HG02571 (cell line): ENCODE results near the gene KIAA0753.

Experiments
- ATAC-seq: cut with Tn5 transposase; IDR thresholded peaks from one replicate; pipeline ENCODE4 v1.9.1; 2021; ENCODE audit warnings: mild to moderate bottlenecking, moderate library complexity; ENCODE audit not compliant: unreplicated experiment

Gene KIAA0753

DNA sequence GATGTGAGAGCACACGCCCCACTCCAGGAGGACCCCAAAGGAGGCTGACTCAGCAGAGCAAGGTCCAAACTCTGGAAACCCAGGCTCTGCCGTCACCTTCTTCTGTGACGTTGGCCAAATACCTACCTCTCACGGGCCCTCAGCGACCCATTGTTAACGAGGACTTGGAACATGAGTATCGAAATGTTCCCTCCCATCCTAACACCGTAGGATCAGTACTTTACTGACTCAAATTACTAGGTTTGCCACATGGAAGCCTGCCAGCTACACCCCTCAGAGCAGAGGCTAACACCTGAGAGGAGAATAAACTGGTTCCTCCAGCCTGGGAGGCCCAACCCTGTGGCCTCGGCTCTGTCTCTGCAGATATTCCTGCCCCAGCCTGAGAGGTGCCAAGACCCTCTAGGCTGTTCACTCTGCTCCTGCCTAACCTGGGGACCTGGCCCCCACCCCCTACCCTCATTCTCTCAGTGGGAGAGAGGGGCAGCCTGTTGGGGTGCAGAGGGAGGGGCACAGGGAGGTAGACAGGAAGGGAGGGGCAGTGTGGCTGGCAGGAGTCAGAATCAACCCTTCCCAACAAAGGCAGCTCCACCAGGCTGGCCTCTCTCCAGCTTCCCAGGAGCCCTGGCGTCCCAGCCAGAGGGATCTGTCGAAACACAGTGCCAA lies 88.5 kb downstream of the KIAA0753 start:
- no peak for ATAC-seq

DNA sequence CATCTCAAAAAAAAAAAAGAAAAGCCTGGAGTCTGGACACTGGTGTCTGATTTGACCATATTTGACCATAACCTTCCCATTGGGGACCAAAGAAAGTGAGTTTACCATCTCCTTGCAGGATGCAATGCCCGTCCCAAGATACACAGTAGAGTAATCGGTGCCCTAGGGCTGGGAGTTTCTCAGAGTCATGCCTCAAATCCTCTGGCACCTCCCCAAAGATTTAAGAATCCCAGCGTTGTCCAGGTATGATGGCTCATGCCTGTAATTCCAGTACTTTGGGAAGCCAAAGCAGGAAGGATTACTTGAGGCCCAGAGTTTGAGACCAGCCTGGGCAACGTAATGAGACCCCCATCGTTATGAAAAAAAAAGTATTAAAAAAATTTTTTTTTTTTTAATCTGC lies 89.2 kb downstream of the KIAA0753 start:
- ATAC-seq = no peak

DNA sequence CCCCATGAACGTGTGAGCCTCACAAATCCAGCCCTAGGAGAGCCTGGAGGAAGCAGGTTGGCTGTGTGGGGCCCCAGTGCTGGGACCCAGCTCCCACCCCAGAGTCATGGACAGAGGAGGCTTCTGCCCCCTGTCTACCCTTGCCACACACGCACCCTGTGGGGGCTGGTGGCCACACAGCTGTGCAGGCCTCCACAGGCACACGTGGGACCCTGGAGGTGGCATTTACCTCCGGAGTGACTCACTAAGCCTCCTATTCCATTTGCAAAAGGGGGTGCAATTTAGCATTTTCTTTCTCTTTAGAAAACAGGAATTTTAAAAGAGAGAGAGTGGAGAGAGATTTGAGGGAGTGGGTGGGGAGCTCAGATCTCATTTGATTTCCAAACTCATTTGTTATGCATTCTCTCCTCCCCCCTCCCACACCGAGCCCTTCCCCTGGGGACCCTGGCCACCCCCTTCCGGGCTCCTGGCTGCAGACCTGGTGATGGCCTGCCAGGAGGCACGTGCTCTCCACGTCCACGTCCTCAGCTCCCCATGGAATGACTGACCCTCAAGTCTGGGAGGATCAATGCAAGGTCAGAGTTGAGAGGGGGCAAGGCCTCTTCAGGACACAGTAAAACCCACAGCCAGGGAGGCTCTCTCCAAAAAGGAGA lies 91.0 kb downstream of the KIAA0753 start:
- no peak for ATAC-seq

DNA sequence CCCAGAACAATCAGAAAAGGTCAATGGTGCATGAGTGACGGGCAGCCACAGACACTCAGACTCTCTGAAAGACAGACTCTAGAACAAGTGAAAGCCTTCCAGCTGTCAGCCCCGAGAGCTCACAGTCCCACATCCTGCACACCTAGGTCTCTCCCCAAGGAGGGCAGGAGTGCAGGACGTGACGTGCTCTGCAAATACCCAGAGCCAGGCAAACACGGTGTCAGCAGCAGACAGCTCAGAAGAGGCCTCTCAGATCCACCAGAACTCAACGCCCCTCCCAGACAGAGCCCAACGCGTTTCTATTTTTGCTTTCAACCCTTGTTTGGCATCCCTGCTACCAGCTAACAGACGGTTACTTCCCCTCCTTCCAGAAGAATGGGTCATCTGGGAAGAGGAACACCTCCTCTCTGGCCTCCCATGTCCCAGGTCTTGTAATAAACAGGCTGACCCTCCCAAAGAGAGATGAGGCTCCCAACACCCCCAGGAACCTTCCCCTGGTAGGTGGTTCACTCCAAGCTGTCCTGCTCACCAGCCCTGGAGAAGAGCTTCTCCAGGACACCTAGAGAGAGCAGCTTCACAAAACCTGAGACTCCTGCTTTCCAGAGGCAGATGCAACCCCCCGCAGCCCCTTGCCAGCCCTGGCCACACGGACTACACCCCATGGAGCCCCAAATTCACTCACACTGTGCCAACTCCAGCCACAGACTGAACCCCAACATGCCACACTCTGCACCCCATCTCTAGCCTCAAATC lies 91.8 kb downstream of the KIAA0753 start:
- ATAC-seq = no peak

DNA sequence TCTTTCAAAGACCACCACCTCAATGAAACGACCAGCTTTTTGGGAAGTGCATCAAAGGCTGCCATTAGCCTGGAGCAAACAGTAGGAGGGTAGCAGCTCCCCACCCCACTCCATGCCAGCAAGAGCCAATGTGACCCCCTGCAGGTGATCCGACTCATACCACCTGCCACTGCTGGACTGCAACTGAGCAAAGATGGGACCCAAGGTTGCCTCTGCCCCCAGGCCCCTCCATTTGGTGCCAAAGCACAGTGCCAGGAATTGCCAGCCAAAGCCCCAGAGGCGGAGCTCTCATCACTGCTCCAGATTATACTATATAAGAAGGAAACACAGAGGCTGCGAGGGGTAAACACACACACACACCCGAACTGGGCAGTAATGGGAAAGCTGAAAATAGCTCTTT lies 92.5 kb downstream of the KIAA0753 start:
- no peak for ATAC-seq

DNA sequence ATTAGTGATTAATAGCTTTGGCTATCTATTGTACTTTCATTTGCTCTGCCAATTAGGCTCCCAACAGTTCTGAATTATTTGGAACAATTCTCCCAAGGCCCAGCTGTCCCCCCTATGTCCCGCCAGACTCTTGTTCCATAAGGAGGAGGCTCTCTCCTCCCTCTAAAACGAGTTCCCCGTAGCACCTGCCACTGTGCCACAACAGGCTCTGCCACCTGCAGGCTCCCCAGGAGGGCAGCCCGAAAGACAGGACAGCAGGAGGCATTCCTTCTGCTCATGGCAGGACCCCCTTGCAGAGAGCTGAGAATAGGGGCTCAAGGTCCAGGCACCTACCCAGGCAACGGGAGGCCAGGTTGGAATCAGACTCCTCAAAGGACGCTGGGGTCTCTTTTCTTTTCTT lies 93.2 kb downstream of the KIAA0753 start:
- ATAC-seq = no peak

DNA sequence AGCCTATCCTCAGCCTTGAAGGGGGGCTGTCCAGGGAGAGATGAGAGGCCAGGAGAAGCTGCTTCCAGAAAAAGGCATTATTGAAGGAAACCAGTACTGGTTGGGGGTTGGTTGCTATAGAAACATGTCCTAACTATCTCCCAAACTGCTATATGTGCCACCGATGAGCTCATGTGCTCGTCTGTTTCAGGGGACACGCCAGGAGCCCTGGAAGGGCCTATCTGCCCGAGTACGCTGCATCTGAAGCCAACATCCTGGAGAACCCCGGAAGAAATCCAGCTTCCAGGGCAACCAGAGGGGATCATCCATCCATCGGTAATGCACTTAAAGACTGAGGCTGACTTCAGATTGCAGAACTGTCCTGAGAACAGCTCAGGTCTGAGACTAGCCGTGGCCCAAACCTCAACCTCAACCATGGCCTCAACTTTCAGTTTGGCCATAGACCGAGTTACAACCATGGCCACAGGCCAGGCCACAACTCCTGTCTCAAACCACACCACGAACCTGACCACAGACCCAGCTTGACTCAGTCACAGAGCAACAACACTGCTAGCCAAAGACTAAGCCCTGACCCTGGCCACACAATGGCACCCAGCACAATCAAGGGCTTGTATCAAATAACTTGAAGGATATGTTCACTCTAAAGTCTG lies 94.3 kb downstream of the KIAA0753 start:
- ATAC-seq = no peak

DNA sequence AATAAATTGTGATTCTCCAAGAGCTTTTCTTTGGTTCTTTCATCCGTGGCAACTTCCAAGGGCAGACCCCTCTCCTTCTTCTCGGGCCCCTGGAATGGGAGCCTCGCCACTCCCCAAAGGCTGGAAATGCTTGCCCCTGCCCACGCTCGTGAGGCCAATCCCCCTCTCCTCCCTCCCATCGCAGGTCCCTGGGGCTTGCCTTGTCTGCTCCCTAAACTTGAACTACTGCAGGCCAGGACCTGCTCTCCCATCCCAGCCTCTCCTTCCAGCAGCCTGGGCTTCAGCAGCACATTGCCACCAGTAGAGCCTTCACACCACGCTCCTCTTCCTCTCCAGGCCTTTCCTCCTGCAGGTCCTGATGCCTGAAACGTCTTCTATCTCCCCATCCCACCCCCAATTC lies 95.2 kb downstream of the KIAA0753 start:
- ATAC-seq = no peak

DNA sequence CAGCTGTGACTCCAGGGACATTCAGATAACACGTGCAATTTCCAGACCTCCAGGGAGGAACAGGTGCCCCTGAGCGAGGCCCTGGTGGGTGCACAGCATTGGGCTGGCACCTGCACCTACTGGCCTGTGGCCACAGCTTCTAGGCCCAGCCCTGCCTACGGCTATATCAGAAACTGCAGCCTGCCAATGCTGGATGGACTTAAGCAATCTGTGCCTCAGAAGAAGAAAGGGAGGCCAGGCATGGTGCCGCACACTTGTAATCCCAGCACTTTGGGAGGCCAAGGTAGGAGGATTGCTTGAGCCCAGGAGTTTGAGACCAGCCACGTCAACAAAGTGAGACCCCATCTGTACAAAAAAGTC lies 96.5 kb downstream of the KIAA0753 start:
- ATAC-seq = no peak

DNA sequence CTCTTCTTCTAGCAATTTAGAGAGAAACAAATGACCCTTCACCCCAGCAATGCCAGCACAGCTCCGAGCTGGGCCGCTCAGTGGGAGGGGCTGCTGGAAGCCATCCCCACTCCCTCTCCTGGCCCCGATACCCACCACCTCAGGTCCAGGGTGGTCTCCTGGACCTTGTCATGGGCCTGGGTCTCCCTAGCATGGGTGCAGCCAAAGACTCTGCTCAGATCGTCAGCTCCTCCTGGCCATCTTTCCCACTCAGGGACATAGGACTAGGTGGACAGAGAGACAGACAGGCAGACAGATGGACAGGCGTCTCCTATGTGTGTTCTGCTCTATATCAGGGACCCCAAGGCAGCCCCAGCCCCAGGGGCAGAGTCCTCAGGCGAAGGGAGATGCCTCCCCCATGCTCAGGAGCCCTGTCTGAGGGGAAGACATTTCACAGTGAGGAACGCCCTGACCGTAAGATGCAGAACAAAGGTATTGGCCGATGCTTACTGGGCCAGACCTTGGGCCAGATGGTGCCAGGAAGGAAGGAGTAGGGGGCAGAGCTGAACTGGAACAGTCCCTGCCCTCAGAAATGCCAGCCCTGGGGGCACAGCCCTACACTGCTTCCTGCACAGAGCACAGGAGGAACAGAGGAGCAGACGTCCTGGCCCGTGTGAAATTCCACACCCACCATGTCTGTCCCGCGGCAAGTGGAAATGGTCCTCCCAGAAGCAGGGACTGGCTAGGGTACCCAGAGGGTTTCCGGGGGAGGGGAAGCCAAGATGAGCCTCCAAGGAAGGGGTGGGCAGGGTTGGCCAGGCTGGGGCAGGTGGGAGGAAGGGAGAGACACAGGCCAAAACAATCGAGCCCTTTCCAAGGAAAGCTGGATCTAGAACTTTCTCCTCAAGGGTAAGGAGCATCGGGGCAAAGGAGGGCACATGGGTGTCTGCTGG lies 97.2 kb downstream of the KIAA0753 start:
- no peak for ATAC-seq

DNA sequence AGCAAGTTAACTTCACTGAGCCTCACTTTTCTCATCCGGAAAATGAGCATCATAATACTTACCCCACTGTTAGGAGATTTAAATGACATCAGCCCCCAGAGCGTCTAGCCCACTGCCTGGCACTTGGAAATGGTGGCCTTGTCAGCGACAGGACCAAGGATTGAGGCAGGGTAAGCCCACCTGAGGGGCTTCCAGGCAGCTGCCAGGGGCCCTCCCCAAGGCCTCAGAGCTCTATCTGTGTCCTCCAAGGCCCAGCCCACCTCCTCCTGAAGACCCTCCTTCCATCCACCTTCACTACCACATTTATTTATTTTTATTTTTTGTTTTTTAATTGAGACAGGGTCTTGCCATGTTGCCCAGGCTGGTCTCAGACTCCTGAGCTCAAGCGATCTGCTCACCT lies 97.9 kb downstream of the KIAA0753 start:
- no peak for ATAC-seq

DNA sequence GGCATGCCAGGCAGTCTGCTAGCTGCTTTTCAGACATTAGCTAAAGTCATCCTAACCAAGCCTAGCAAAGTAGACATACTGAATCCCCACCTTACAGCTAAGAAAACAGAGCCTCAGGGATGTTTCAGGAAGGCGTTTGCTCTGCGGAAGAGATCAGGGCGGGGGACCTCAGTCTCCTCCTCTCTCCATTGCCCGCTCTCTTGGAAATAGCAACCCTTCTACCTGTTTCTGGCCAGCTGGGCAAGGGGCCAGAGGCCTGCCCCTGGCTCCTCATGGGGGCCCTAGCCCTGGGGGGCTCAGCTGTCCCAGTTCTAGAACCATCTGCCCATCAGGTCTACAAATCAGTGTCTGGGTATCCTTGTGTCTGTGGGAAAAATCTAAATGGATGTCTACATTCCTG lies 98.6 kb downstream of the KIAA0753 start:
- ATAC-seq = no peak

DNA sequence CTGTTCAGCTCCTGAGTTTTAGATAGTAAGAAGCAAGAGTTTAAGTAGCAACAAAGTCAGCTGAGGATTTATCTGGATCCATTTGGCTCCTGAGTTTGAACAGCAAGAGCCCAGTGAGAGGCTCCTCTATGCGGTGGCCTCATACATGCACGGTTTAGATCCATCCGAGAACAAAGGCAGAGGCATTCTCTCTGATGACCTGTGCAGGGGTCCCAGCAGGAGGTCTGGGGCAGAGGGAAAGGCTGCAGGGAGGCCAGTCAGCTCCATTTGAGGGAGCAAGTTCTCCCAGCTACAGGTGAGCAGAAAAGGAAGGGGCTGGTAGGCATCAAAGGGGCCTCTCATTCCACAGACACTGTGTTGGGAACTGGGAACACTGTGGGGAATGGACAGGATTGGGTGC lies 100.6 kb downstream of the KIAA0753 start:
- ATAC-seq = no peak

DNA sequence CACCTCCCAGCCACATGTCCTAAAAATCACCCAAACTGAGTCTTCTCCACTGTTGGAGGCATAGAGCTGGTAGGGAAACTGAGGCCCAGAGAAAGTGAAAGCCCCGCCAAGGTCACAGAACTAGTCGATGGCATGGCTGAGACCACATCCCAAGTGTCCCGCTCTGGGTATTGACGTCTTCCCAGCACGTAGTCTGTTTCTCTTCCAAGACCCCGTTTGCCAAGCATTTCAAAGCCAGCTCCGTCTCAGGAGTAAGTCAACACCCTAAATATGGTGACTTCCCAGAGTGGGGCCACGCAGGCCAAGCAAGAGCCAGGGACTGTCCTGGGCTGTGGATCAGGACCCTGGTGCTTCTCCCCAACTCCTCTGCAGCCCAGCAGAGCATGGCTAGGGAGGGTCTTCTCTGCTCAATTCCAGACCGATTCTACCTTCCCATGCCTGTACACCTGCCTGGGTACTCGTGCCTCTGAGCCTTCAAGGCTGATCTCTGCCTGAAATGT lies 103.9 kb downstream of the KIAA0753 start:
- no peak for ATAC-seq

DNA sequence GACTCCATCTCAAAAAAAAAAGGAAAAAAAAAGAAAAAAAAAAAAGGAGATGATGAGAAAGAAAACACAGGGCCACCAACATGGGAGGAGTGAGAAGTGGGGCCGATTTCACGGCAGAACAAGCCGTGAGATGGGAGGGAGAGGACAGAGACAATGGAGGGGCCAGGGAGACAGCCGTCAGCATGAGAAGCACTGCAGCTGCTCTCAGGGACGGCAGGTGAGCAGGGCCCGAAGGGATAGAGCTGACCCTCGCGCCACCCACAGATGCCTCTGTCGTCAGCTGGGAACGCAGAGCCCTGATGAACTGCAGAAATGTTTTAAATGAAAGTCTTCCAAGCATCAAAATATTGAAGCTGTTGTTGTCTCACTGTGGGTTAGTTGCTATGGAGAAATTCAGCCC lies 104.5 kb downstream of the KIAA0753 start:
- ATAC-seq = no peak

DNA sequence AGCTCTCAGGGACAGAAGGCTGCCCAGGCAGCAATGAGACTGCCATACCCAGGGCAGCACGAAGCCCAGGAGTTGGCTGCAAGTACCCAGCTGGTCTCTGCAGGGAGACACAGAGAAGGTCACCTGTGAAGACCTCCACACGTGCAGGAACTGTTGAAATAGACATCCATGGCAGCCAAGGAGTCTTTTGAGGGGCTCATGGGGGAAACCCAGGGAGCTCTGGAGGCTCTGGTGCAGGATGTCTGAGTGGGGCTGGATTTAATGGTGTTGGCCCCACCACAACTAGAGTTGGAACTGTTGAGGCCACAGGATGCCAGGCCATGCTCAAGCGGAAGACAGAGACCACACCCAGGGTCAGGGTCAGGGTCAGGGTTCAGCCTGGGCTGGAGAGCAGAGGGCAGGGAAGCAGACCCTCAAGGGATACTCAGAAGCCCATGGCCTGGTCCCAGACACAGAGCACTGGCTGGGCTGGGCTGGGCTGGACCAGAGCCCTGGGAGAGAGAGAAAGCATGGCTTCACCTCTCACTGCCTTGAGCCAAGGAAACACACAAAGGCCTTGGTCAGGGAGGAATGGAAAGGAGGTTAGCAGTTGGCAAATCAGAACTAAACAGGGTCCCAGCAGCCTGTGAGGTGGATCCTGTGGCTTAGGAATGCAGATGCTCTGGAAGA lies 105.5 kb downstream of the KIAA0753 start:
- no peak for ATAC-seq

DNA sequence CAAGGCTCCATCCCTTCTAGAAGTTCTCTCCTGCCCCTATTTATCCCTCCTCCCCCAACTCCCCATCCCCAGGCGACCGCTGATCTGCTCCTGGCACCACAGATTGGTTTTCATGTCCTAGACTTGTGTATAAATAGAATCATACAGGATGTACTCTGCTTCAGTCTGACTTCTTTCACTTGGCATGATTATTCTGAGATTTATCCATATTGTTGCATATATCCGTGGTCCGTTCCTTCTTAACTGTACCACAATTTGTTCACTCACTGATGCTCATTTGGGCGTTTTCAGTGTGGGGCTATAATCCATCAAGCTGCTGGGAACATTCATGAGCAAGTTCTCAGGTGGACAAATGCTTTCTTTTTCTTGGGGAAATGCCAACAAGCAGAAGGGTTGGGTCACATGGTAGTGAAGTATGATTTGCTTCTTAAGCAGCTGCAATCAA lies 108.0 kb downstream of the KIAA0753 start:
- no peak for ATAC-seq

DNA sequence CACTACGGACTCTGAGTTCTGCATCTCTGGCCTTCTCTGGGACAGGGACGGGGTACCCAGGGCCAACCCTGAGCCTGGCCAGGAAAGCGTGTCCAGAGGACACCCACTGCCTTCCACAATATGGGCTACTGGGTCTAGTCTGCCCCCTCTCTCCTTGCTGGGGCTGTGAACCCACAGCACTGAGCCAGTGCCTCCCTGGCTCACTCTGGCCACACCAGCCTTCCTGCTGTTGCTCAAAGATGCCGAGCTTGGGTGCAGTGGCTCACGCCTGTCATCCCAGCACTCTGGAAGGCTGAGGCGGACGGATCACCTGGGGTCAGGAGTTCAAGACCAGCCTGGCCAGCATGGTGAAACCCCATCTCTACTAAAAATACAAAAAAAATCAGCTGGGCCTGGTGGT lies 108.9 kb downstream of the KIAA0753 start:
- no peak for ATAC-seq

DNA sequence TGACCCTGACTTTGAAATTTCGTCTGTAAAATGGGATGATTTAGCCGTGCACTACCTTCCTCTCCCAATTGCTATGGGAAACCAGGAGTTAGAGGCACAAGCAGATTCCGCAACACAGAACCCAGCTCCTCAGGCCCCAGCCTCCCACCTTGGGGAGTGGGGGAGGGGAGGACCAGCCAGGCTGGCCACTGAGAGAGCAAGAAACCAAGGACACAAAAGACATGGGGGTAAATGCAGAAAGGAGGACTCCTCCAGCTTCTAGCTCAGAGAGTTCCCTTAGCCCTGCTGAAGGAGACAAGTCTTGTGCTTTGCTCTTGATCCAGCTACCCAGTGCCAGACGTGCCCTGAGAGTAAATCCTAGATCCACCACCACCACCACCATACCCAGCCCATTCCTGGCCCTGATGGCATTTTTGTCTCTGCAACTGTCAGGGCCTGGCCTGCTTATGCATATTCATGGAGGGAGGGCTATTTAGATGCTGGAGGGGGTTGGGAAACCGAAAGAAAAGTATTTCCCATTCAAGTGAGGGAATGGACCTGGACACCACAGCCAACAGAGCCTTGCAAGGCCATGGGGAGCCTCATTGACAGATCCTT lies 110.1 kb downstream of the KIAA0753 start:
- ATAC-seq = no peak

DNA sequence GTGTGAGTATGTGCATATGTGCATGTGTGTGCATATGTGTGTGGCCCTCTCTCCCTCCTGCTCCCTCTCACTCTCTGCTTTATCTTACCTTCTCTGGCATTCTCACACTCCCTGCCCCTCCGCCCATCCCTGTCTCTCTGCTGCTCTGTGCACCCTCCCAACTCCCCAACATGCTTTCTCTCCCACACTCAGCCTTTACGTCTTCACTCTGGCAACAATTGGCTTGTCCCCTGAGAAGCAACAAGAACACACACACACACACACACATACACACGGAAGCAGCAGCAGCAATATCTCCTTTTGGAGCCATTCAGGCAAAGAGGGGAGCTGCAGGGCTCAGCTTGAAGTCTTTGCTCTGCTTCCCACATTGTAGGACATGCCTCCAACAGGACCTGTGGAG lies 112.0 kb downstream of the KIAA0753 start:
- ATAC-seq = no peak
